Measurements from ENCODE around the gene UQCC3.
"Not testable (repeated sequence)": the region's sequence is repeated elsewhere in the genome, so short reads cannot be mapped to it uniquely, and the experiment has no call there.

Gene UQCC3

DNA sequence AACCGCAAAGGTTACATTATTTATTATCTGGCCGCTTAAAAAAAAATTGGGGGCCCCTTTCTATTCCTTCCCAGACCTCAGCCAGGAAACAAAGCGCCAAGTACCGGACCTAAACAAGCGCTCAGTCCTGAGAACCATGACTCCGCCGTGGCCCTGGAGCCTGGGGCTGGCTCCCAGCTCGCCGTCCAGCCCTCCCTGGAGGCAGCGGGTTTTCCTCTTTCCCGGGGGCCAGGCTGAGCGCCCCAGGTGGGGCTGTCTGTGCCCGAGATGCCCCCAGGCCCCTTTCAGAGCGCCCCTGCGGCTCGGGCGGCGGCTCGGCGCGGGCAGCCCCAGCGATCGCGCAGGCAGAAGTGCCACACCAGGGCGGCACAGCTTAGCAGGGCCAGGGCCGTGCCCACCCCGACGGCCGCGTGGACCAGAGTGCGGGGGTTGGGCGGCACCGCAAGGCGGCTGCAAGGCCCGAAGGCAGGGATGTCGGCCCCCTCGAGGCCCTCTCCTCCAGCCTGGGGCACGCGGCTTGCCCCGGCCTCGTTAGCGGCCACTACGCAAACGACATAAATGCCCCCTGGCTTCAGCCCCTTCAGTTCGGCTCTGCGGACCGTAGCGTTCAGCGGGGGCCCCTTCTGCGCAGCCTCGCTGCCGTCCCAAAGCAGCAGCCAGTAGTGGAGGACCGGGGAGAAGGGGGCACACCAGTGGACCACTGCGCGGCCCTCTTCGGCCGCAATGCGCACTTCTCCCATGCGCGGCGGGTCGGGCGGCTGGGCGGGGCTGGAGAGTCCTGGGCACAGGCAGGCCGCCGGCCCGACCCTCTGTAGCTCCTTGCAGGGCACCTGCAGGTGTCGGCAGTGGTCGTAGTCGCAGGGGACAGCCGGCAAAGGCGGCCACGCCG is 16.3 kb downstream of the UQCC3 start:
- DNase-seq (ENCODE audit: low read depth) = no peak
- no peak for TF ChIP-seq CTCF (IDR thresholded peaks at IDR 0.05; ENCODE audit: insufficient read depth, low read depth, low read length, missing control alignments)
- H3K4me3 ChIP-seq (ENCODE audit: low read depth, low read length) = no peak overlapping the region

- no peak for TF ChIP-seq CTCF (IDR thresholded peaks at IDR 0.05; ENCODE audit: insufficient read depth, low read depth, low read length, missing control alignments)
- H3K4me3 ChIP-seq (ENCODE audit: low read depth, low read length) = no peak overlapping the region
- no peak for DNase-seq (ENCODE audit: low read depth)
Observed at GRCh38 chr11:62688491-62688890, 17.0 kb downstream of the UQCC3 start.

- DNase-seq (ENCODE audit: low read depth) = no peak
- no peak within 1 kb of the TSS for H3K4me3 ChIP-seq (ENCODE audit: low read depth, low read length)
- no peak for TF ChIP-seq CTCF (IDR thresholded peaks at IDR 0.05; ENCODE audit: insufficient read depth, low read depth, low read length, missing control alignments)
Observed at GRCh38 chr11:62689421-62690183, 18.1 kb downstream of the UQCC3 start, which contains the start of gene LRRN4CL. LRRN4CL (minus strand) TSS chr11:62689530; CDS start chr11:62688508, 1,022 bp downstream.

DNA sequence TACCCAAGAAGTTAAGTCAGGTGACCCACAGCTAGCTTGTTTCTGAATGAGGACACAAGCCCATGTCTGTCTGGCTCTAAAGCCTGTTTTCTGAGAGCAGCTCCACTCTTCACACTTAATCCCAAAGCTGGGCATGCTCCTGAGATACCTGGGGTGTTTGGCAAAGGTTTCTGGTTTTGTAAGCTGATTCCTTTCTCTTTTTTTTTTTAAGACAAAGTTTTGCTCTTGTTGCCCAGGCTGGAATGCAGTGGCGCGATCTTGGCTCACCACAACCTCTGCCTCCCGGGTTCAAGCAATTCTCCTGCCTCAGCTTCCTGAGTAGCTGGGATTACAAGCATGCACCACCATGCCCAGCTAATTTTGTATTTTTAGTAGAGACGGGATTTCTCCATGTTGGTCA is 22.2 kb downstream of the UQCC3 start:
- H3K4me3 ChIP-seq (ENCODE audit: low read depth, low read length); DNase-seq (ENCODE audit: low read depth): not testable (repeated sequence)

DNA sequence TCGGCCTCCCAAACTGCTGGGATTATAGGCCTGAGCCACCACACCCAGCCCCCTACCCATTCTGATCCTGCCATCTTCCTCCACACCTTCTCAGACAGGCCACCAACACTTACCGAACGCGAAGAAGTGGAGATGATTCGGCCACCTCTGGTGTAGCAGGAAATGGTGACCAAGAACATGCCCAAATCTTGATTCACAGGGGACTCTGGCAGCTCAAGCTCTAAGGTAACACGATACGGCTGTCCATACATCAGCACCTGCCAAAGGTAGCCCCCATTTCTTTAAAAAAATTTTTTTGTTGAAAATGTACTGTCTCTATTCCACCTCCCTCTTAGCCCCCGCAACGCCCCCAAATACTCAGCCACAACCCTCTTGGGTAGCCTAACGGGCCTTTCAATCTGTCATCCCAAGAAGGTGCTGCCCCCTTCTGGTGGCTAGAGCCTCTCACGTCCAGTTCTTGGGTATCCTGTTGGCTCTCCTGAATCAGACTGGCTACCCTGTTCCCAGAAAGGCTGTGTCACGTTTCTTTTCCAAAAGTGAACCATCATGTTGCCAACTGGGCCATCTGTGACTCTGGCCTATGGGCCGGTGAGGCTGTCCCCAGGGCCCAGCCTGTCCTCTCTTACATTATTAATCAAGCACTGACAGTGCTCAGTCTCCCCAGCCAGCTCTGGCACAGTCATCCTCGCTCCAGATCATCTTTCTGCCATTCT is 23.1 kb downstream of the UQCC3 start:
- peak; percentile 88 for DNase-seq (ENCODE audit: low read depth)

GRCh38 chr11:62702246-62702645 is 30.8 kb downstream of the UQCC3 start:
- TF ChIP-seq CTCF (IDR thresholded peaks at IDR 0.05; ENCODE audit: insufficient read depth, low read depth, low read length, missing control alignments) = no peak
- DNase-seq (ENCODE audit: low read depth) = peak; percentile 51

More for the DNA sequence above, 23.1 kb downstream of the UQCC3 start:
- no peak overlapping the region for H3K4me3 ChIP-seq (ENCODE audit: low read depth, low read length)
- peak; percentile 83 for TF ChIP-seq CTCF (IDR thresholded peaks at IDR 0.05; ENCODE audit: insufficient read depth, low read depth, low read length, missing control alignments)

DNA sequence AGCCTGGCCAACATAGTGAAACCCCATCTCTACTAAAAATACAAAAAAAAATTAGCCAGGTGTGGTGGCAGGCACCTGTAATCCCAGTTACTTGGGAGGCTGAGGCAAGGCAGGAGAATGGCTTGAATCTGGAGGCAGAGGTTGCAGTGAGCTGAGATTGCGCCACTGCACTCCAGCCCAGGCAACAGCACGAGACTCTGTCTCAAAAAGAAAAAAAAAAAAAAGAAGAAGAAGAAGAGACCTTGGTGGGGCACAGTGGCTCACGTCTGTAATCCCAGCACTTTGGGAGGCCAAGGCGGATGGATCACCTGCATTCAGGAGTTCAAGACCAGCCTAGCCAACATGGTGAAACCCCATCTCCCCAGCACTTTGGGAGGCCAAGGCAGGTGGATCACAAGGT is 32.4 kb downstream of the UQCC3 start:
- not testable (repeated sequence) for DNase-seq (ENCODE audit: low read depth)

More at GRCh38 chr11:62702246-62702645, 30.8 kb downstream of the UQCC3 start:
- H3K4me3 ChIP-seq (ENCODE audit: low read depth, low read length) = no peak overlapping the region

More for the DNA sequence above, 32.4 kb downstream of the UQCC3 start:
- H3K4me3 ChIP-seq (ENCODE audit: low read depth, low read length) = not testable (repeated sequence)

All from GM12865 (cell line).